Hindlimb muscle (tissue), 1 donor: Measurements from ENCODE around the gene FOXQ1. TPM values are rescaled to one million over a fixed set of nuclear protein-coding genes. Genes with fewer than 3 reads are reported as not detected.

ENCODE experiments used
- DNase-seq: peaks from one replicate; pipeline ENCODE4 v3.0.0-alpha.2; 2013
- polyA plus RNA-seq: library from polyadenylated mRNA; unstranded; fragments of 120-200 nt; gene quantifications from one replicate; pipeline ENCODE4 v1.2.1, GENCODE V29; 2013; ENCODE audit not compliant: insufficient read length

The FOXQ1 gene
- 0.08 TPM for polyA plus RNA-seq

GRCh38 chr6:1311400-1312202 is at the start of gene FOXQ1:
Gene FOXQ1, plus strand, starts transcription at chr6:1312098. Its CDS starts 607 bp downstream, at chr6:1312705.
- DNase-seq = no peak

DNA sequence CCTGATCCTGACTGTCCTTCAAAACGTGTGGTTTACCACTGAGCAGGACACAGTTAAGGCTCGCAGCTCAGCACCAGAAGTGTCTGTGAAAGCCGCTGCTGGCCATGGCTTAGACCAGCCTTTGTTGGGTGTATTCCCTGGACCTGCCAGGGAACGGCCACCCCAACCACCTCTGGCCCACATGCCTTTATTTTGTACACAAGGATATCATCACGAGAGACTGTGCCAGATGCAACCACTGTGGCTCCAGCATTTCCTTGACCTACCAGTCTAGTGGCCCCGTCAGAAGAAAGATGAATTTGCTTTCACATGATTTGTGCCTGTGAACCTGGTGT is 49.2 kb upstream of the FOXQ1 start:
- no peak for DNase-seq

DNA sequence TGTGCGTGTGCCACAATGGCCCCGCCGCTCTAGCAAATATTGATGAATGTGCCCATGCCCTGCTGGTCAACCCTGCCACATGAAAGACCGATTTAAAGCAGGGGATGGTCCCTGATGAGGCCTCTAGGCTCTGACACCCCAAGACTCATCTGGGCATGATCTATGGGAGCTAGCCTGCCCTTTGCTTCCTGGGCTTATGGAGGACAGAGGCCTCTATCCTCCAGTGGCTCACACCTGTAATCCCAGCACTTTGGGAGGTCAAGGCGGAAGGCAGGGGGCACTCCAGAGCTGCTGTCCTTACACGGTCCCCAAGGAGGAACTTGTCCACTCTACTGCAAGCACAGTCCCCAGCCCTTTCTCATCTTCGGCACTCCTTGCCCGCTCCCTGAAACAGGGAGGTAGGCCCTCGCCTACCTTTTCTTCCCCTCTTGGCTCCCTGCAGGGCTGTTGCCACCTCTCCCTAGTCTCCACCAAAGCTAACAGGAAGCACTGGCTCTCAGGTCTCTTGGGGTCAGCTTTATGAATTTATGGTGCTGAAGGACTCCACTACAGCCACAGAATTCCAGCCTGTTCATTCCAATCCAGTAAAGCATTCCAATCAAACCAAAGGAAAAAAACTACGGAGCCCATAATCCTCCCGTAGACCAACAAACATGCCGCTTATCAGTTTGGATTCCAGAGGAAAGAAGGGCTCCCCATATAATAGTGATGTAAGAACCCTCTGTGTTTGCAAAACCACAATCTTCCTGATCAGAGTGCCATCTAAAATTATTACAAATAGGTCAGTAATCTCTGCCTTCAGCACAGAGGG is 48.7 kb upstream of the FOXQ1 start:
- DNase-seq = no peak

DNA sequence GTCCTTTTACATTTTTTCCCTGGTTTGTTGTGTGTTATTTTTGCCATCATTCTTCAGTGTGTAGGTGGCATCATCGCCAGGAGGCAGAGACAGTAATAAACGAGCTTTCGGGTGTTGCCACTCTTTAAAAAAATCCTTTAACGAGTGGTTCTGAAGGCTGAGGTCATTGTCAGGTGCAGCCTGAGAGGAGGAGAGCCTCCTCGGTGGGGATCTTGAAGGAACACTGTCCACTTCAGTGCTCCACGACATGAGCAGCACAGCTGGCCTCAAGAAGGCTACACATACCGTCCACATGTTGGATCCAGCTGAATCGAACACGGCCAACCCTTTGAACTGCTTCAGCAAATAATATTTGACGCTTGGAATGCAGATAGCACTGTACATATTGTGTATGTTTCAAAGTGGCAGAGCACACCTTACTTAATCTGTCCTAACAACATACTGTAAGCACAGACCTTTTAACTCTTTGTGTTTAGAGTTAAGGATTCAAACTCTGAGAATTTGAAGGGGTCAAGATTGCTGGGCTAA is 48.0 kb upstream of the FOXQ1 start:
- no peak for DNase-seq

DNA sequence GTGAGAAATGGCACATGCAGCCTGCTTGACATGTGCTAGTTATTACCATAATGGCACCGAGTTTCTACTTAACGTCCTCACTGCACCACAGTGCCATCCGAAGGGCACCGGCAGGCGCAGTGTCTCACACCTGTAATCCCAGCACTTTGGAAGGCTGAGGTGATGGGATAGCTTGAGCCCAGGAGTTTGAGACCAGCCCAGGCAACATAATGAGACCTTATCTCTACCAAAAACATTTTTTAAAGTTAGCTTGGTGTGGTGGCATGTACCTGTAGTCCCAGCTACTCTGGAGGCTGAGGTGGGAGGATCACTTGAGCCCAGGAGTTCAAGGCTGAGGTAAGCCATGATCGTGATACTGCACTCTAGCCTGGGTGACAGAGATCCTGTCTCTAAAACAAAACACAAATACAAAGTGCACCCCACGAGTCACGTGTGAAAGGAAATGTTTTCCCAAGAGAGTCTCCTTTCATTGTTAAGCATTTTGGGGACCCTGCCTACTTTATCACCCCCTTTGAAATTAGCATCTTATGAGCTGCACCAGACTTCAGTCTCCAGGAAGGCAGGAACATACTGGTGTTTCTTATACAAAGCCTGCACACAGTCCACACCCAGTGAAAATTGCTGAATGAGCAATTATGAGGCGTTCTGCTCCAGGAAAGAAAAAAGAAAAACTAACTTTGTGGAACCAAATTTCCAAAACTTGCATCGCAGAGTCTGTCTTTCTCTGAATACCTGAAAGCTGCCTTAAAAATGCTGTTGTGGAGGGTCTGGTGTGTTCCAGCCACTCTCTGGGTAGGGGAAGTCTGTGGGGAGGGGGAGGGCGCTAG is 47.1 kb upstream of the FOXQ1 start:
- DNase-seq = no peak

GRCh38 chr6:1266686-1267056 is 45.2 kb upstream of the FOXQ1 start:
- DNase-seq = no peak

- DNase-seq = no peak
Observed at GRCh38 chr6:1267057-1267732, 44.7 kb upstream of the FOXQ1 start.

DNA sequence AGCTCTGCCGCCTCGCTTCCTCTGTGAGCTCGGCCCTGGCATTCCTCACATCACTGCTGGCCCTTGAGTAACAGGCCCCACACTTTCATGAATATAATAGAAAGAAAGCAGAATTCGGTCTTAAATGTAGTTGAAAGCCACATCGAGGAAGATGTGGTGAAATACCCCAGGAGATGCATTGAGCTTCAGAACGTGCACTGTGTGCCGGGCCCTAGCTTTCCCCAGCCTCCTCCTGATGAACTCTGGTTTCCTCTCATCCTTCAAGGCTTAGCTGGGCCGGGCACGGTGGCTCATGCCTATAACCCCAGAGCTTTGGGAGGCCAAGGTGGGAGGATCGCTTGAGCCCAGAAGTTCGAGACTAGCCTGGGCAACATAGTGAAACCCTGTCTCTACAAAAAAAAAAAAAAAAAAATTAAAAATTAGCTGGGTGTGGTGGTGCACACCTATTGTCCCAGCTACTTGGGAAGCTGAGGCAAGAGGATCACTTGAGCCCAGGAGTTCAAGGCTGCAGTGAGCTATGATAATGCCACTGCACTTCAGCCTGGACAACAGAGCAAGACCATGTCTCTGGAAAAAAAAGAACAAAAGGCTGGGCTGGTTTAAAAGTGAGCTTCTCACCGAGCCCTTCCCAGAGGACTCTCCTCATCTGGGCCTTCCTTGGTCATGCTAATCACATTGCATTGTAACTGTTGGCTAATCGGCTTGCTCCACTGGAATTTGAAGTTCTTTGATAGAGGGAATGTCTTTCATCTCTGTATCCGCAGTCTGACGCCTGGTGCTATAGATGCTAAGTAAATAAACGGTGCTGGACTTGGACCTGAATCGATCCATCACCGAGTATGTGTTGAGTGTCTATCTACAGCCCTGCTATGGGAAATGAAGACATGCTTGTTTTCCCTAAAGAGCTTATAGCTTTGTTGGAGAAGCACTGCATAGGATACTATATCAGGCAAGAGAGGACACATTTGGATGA is 43.8 kb upstream of the FOXQ1 start:
- no peak for DNase-seq

DNA sequence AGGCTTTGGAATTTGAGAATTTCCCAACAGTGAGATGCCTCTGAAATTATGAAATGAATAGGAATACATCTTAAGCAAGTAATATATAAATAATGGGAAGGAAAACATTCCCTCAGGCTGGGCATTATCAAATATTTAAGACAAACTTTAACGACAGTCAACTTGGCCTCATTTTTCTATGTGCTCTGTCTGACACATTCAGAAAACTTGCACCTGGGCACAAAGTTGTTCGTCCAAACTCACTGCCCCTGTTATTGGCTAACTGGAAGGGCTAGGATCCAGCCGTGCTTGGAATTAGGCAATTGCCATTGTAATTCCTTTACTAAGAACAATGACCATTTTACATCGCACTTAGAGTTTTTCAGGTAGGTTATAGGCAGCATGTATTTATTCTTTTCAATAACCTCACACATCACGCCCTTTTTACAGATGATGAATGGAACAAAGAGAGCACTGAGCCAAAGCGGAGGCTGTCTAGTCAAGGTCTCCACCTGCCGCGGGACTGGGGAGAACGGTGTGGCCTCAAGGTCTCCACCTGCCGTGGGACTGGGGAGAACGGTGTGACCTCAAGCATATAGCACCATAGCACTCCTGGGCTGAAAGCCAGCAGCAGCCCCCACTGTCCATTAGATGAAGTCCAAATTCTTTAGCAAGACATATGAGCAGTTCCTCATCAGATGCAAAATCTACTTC is 40.7 kb upstream of the FOXQ1 start:
- DNase-seq = no peak

DNA sequence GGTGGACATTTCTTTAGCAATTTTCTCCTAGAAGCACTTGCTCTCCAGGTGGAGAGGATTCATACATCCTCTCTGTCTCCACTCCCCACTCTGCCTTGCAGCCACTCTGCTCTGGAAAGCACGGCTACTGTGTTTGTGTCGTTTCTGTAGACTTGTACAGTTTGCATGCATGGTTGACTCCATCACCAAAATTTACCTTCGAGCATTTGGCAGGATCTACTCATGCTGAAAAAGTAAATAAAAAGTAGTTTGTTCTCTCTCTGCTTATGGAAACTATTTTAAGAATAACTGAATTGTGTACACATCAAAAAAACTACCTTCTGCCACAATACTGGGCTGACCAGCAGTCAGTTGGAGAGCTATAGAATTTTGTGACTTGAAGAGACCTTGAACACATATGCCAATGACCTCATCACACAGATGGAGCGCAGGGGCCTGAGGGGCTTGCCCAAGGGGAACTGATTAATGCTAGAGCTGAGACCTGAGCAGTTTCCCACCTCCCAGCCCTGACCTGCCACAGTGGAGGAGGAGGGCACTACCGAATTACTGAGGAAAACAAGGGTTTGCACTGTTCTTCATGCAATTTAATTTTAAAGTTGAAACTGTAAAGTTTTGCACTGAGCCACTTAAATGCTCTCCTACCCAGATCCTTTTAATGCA is 33.7 kb upstream of the FOXQ1 start:
- no peak for DNase-seq

- no peak for DNase-seq
Observed at GRCh38 chr6:1279065-1279464, 32.8 kb upstream of the FOXQ1 start.

- no peak for DNase-seq
Observed at GRCh38 chr6:1280666-1281300, 31.1 kb upstream of the FOXQ1 start.

- no peak for DNase-seq
Observed at GRCh38 chr6:1281746-1282145, 30.2 kb upstream of the FOXQ1 start.

DNA sequence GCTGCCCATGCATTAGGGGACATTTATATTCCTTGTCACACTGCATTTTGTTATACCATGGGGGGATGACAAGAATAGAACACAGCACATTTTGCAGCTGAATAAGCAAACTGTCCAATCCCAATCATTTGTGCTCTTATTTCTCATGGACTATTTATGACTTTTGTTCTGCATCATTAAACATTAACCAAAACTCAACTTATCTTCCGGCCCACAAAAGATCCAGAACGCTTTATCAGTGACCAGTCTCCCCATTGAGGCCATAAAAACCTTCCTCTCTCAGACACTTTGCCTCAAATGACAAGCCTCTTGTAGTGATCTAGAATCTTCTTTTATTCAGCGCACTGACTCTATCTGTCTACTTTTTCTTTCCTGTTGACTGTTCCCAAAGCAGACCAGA is 28.4 kb upstream of the FOXQ1 start:
- DNase-seq = no peak

DNA sequence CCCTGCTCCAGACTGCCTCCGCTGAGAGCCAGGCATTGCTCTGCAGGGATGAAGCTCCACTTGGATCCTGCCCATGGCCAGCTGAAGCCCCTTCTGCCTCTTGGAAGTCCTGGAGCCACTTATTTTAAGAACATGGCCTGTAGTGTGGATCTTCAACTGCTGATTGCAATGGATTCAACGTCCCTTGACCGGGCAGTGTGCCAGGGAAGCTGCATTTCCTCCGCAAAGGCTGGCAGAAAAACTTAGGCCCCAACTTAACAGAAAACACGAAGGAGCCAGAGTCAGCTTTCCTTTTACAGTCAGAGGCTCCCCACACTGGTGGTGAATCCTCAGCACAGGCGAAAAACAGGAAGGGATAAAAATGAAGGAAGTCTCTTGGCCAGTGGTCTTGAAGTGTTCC is 26.3 kb upstream of the FOXQ1 start:
- peak; percentile 19 for DNase-seq

DNA sequence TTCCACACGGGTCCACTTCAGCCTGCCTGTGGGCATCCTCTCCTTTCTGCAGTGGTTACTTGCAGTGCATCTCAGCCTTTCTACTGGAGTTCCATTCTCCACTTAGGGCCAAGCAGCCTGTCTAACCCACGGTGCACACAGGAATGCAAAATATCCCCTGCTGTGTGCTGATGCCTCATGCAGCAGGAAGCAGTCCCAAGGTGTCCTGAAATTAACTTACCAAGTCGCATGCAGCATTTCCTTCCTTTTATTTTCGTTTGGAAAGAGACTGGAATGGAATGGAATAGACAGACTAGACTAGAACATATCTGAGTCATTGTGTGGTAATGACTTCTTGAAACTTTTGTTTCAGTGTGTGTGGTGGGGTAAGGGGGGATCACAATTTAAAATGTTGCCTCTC is 25.9 kb upstream of the FOXQ1 start:
- DNase-seq = no peak

DNA sequence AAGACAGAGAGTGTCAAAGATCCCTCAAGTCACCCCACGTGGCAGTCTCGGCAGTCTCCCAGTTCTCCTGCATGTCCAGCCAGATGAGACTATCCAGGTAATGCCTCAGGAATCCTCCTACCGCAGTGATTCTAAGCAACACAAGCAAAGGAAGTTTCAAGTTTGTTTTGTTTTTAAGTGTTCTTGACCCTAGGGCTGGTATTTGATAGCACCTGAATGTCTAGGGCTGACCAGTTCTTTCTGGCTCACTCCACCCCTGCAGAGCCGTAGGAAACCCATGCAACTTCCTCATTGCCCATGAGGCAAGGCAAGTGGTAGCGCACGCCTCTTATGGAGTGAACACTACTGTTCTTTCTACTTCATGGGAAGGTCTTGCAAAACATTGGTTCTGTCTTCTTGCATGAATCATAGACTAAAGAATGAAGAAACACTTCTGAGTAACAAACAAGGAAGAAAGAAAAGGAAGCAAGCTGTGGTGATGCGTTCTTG is 24.8 kb upstream of the FOXQ1 start:
- no peak for DNase-seq

DNA sequence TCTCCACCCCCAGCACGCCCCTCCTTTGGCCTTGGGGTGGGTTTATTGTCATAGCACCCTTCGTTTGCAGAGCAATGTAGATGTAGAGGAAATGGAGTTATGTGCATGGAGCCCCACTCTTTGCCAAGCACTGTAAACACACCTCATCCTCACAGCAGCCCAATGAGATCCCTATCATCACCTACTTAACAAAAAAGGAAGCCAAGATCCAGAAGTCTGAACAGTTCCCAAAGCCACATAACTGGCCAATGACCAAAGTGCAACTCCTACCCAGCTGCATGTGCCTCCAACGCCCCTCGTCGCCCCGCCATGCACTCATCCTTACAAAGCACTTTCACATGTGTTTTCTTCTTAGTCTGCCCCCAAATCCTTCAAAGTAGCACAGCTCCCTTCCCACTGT is 21.8 kb upstream of the FOXQ1 start:
- DNase-seq = no peak

DNA sequence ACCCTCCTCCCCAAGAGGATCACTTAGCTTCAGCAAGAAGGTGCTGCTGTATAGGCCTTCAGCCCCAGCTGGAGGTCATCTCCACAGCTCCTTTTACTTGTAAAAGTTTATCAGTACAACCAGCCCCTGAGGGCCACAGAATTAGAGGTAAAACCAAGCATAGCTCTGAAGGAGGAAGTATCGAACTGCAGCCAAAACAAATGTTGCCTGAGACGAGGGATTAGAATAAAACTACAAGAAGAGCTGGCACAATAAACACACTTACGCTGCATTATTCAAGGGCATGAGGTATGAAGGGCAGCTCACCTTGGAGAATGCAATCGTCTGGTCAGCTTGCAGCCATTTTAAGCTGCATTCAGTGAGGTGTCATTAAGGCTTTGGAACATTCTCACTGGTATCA is 21.1 kb upstream of the FOXQ1 start:
- no peak for DNase-seq
